GM12872 (cell line): Measurements from ENCODE around the gene TRAPPC5.

Source experiments
- CTCF ChIP-seq: IDR thresholded peaks from 3 replicates; pipeline ENCODE4 v1.5.1; 2011; ENCODE audit warnings: low read depth, mild to moderate bottlenecking, low read length, moderate library complexity; ENCODE audit not compliant: insufficient read depth

TRAPPC5 gene

GRCh38 chr19:7731615-7732014, 51.0 kb downstream of the TRAPPC5 start:
- no peak for TF ChIP-seq CTCF

- TF ChIP-seq CTCF: no peak
Measured at GRCh38 chr19:7732045-7732444, 51.4 kb downstream of the TRAPPC5 start, which contains the start of gene CLEC4G. TSS of gene CLEC4G (minus strand) at chr19:7732110. CDS start at chr19:7732102, 8 bp downstream.

- no peak for TF ChIP-seq CTCF
Measured at GRCh38 chr19:7733376-7733775, 52.7 kb downstream of the TRAPPC5 start.

- no peak for TF ChIP-seq CTCF
Measured at GRCh38 chr19:7734220-7735203, 53.9 kb downstream of the TRAPPC5 start.

GRCh38 chr19:7736148-7736547, 55.5 kb downstream of the TRAPPC5 start:
- no peak for TF ChIP-seq CTCF

- TF ChIP-seq CTCF: no peak
Measured at GRCh38 chr19:7737215-7737614, 56.6 kb downstream of the TRAPPC5 start.
